ENCODE results near the gene PACRG.
A peak's percentile ranks its signal among the peaks of the same experiment; 100 is the strongest.

Gene PACRG

DNA sequence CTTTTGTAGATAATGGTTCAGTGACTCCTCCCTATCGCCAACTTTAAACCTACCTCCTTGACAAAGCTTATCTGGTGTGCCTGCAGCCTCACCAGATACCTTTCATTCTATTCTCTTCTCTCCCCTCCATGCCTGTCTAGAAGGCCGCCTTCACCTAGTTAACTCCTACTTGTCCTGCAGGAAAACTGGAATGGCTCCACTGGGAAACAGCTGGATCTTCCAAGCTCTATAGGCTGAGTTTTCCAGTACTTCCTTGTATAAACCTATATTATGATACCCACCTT is 6.4 kb upstream of the PACRG start:
- Histone ChIP-seq H3K4me1 (ENCODE audit: control insufficient read depth in 1 of 2, insufficient read depth in 2 of 2, low read length in 2 of 2) (peaks cover 16 to 27% of the 10 kb centered on the region in 2 donors), H3K9me3 (ENCODE audit: control insufficient read depth in 1 of 2, low read length in 2 of 2) (peaks cover 0 to 5% of the 10 kb centered on the region in 2 donors), H3K36me3 (ENCODE audit: control insufficient read depth in 1 of 2, insufficient read depth in 2 of 2, low read length in 2 of 2) (peaks cover 0 to 3% of the 10 kb centered on the region in 2 donors), H3K27me3 (ENCODE audit: control insufficient read depth in 1 of 2, insufficient read depth in 2 of 2, low read length in 2 of 2) (no peaks in the 10 kb centered on the region), H3K4me3 (ENCODE audit: low read depth in 1 of 2, low read length in 2 of 2) (no peak overlapping the region), H3K27ac (ENCODE audit: low read depth, low read length) (no peak overlapping the region), H3K9ac (ENCODE audit: low read depth in 1 of 2, low read length in 2 of 2) (no peak overlapping the region)

DNA sequence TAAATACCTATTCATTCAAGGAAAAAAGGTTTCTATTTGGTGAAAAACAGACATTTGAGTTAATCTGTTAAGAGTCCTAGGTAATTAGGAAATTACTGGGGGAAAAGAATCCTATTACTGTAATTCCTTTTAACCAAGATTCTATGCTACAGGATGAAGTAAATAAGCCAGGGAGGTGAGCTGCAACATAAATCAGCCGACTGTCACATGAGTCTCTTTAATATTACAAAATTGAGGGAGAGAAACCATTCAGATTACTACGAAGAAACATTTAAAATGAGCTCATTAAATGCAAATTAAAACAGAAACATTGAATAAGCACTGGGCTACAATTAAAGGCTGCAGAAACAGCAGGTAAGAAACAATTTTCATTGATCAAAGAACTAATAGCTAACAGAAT is 5.5 kb upstream of the PACRG start:
- Histone ChIP-seq H3K9ac (ENCODE audit: low read depth in 1 of 2, low read length in 2 of 2) (no peak overlapping the region), H3K36me3 (ENCODE audit: control insufficient read depth in 1 of 2, insufficient read depth in 2 of 2, low read length in 2 of 2) (no peaks in the 10 kb centered on the region), H3K27me3 (ENCODE audit: control insufficient read depth in 1 of 2, insufficient read depth in 2 of 2, low read length in 2 of 2) (no peaks in the 10 kb centered on the region), H3K27ac (ENCODE audit: low read depth, low read length) (no peak overlapping the region), H3K9me3 (ENCODE audit: control insufficient read depth in 1 of 2, low read length in 2 of 2) (no peaks in the 10 kb centered on the region), H3K4me3 (ENCODE audit: low read depth in 1 of 2, low read length in 2 of 2) (no peak overlapping the region), H3K4me1 (ENCODE audit: control insufficient read depth in 1 of 2, insufficient read depth in 2 of 2, low read length in 2 of 2) (peaks cover 16 to 31% of the 10 kb centered on the region in 2 donors)

DNA sequence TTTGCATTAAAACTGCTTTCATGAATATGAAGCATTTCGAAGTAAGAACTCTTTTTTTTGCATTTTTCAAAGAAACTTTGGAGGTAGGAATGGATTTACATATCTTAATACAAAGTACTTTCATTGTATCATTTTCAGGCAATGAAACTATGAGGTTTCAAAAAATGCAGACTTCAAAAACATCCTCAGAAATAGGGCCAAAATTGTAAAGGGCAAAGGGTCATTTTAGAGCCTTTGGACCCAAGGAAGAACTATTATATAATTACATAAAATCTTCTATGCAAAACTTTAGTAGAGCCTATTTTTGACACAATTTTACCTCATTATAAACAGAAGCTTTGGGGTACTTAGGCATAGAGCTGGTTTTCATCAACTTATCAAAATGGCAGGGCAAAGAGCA is 5.1 kb upstream of the PACRG start:
- no peak overlapping the region for H3K4me3 ChIP-seq (ENCODE audit: low read depth in 1 of 2, low read length in 2 of 2)
- H3K9me3 ChIP-seq (ENCODE audit: control insufficient read depth in 1 of 2, low read length in 2 of 2), result no peaks in the 10 kb centered on the region
- H3K27me3 ChIP-seq (ENCODE audit: control insufficient read depth in 1 of 2, insufficient read depth in 2 of 2, low read length in 2 of 2), result no peaks in the 10 kb centered on the region
- H3K9ac ChIP-seq (ENCODE audit: low read depth in 1 of 2, low read length in 2 of 2), result no peak overlapping the region
- H3K4me1 ChIP-seq (ENCODE audit: control insufficient read depth in 1 of 2, insufficient read depth in 2 of 2, low read length in 2 of 2), result peaks cover 16 to 31% of the 10 kb centered on the region in 2 donors
- H3K27ac ChIP-seq (ENCODE audit: low read depth, low read length), result no peak overlapping the region
- H3K36me3 ChIP-seq (ENCODE audit: control insufficient read depth in 1 of 2, insufficient read depth in 2 of 2, low read length in 2 of 2), result no peaks in the 10 kb centered on the region

DNA sequence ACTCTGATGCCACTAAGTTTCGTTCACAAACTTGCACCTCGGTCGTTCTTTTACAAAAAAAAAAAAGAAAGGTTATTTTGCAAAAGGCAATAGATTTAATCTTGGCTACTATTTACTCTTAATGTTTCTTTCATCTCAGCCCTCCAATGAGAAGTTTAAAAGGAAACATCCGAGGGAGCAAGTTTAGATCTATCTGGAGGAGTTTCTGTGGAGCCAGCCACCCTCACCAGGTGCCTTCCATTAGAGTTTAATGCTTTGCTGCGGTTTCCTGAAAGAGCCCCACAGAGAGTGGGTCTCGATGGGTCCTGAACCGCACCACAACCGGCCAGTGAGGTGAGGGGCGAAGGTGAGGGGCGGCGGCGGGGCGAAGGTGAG is 840 bp upstream of the PACRG start:
- H3K9ac ChIP-seq (ENCODE audit: low read depth in 1 of 2, low read length in 2 of 2), result peak overlapping the region; percentile 77 to 80
- no peaks in the 10 kb centered on the region for H3K9me3 ChIP-seq (ENCODE audit: control insufficient read depth in 1 of 2, low read length in 2 of 2)
- H3K36me3 ChIP-seq (ENCODE audit: control insufficient read depth in 1 of 2, insufficient read depth in 2 of 2, low read length in 2 of 2), result no peaks in the 10 kb centered on the region

DNA sequence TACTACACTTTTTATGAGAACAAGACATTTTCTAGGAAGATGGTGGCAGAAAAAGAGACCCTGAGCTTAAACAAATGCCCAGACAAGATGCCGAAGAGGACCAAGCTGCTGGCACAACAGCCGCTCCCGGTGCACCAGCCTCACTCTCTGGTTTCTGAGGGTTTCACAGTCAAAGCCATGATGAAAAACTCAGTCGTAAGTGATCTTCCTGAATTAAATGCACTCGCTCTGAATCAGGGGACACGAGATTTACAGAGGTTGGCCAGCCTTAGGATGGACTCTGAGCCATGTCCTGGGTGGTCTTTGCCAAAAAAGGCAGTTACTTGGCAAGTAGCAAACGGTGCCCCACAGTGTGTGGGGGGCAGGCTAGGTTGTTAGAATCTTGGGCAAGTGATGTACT is 423 bp downstream of the PACRG start:
- Histone ChIP-seq H3K36me3 (ENCODE audit: control insufficient read depth in 1 of 2, insufficient read depth in 2 of 2, low read length in 2 of 2) (no peaks in the 10 kb centered on the region), H3K9ac (ENCODE audit: low read depth in 1 of 2, low read length in 2 of 2) (peak overlapping the region in 1 of 2 donors; percentile 4), H3K4me1 (ENCODE audit: control insufficient read depth in 1 of 2, insufficient read depth in 2 of 2, low read length in 2 of 2) (peaks cover 22 to 30% of the 10 kb centered on the region in 2 donors), H3K4me3 (ENCODE audit: low read depth in 1 of 2, low read length in 2 of 2) (peak overlapping the region; percentile 36 to 62), H3K9me3 (ENCODE audit: control insufficient read depth in 1 of 2, low read length in 2 of 2) (no peaks in the 10 kb centered on the region), H3K27me3 (ENCODE audit: control insufficient read depth in 1 of 2, insufficient read depth in 2 of 2, low read length in 2 of 2) (no peaks in the 10 kb centered on the region), H3K27ac (ENCODE audit: low read depth, low read length) (peak overlapping the region; percentile 6)

More for the DNA sequence above, 840 bp upstream of the PACRG start:
- no peaks in the 10 kb centered on the region for H3K27me3 ChIP-seq (ENCODE audit: control insufficient read depth in 1 of 2, insufficient read depth in 2 of 2, low read length in 2 of 2)
- peak overlapping the region; percentile 86 for H3K27ac ChIP-seq (ENCODE audit: low read depth, low read length)
- peaks cover 22 to 36% of the 10 kb centered on the region in 2 donors for H3K4me1 ChIP-seq (ENCODE audit: control insufficient read depth in 1 of 2, insufficient read depth in 2 of 2, low read length in 2 of 2)
- H3K4me3 ChIP-seq (ENCODE audit: low read depth in 1 of 2, low read length in 2 of 2), result peak overlapping the region; percentile 62 to 73

DNA sequence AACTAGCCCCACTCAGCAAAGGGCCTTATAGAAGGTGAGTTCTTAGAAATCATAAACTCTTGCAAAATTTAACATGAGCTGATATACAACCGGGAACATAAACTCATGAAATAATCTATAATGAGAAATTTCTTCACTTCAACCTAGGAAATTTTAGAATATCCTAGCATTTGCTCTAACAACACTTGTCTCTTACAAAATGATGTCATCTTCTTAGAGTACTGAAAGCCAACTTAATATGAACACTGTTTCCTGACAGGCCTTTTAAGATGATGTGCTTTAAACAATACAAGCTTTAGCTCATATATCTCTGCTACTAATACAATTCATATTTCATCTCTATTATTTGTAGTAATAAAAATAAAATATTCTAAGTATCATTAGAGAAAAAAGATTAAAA is 932 bp downstream of the PACRG start:
- H3K4me3 ChIP-seq (ENCODE audit: low read depth in 1 of 2, low read length in 2 of 2), result no peak overlapping the region
- no peaks in the 10 kb centered on the region for H3K36me3 ChIP-seq (ENCODE audit: control insufficient read depth in 1 of 2, insufficient read depth in 2 of 2, low read length in 2 of 2)
- no peak overlapping the region for H3K9ac ChIP-seq (ENCODE audit: low read depth in 1 of 2, low read length in 2 of 2)
- no peak overlapping the region for H3K27ac ChIP-seq (ENCODE audit: low read depth, low read length)
- H3K27me3 ChIP-seq (ENCODE audit: control insufficient read depth in 1 of 2, insufficient read depth in 2 of 2, low read length in 2 of 2), result no peaks in the 10 kb centered on the region
- peaks cover 22 to 30% of the 10 kb centered on the region in 2 donors for H3K4me1 ChIP-seq (ENCODE audit: control insufficient read depth in 1 of 2, insufficient read depth in 2 of 2, low read length in 2 of 2)
- H3K9me3 ChIP-seq (ENCODE audit: control insufficient read depth in 1 of 2, low read length in 2 of 2), result no peaks in the 10 kb centered on the region

DNA sequence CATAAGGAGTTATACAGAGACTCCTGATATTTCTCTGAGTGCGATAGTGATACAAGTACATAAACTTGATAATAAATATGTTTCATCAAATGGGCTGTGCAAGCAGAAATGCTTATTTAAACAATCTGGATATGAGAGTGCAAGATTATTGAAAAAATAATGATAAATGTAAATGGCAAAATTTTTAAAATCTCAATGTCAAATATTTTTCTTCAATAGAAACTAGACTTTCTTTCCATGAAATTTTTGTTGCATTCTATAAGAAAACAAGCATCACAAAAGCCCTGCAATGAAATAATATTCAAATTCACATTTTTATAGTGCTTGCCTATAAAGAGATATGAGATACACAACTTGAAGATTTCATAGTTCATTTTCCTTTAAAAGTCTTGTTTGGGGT is 2.7 kb downstream of the PACRG start:
- Histone ChIP-seq H3K36me3 (ENCODE audit: control insufficient read depth in 1 of 2, insufficient read depth in 2 of 2, low read length in 2 of 2) (no peaks in the 10 kb centered on the region), H3K9ac (ENCODE audit: low read depth in 1 of 2, low read length in 2 of 2) (no peak overlapping the region), H3K27ac (ENCODE audit: low read depth, low read length) (no peak overlapping the region), H3K9me3 (ENCODE audit: control insufficient read depth in 1 of 2, low read length in 2 of 2) (no peaks in the 10 kb centered on the region), H3K4me1 (ENCODE audit: control insufficient read depth in 1 of 2, insufficient read depth in 2 of 2, low read length in 2 of 2) (peaks cover 9 to 17% of the 10 kb centered on the region in 2 donors), H3K27me3 (ENCODE audit: control insufficient read depth in 1 of 2, insufficient read depth in 2 of 2, low read length in 2 of 2) (no peaks in the 10 kb centered on the region), H3K4me3 (ENCODE audit: low read depth in 1 of 2, low read length in 2 of 2) (no peak overlapping the region)

DNA sequence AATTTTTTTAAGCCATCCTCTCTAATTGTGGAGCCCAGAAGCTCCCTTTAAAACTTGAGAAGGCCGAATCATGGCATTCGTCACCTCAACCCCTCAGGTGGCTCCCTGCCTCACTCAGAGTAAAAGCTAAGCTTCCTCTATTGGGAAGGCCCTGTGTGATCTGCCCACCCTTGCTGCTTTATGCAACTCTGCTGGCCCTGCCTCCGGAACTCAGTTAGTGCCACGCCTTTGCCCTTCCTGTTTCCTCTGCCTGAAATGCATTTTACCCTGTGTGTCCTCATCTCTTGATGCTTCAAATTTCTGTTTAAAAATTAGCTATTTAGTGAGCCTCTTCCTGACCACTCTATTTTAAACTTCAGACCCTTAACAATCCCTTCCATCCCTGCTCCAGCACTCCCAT is 5.7 kb downstream of the PACRG start:
- H3K27ac ChIP-seq (ENCODE audit: low read depth, low read length), result no peak overlapping the region

DNA sequence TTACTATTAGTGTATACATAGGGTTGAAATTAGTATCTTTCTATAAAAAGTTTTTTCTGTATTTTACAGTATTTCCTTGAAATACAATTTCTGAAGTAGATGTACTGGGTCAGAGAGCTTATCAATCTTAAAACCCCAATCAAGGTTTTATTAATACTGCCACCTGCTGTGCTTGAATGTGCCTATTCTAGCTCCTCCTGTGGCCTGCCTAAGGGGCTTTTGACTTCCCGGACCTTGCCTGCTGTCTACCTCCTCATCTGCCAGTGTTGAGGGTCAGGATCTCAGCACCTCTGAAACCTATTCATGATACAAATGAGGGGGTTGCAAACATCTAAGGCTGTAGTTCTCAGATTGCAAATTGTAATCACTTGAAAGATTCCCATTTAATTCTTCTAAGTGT is 9.2 kb downstream of the PACRG start:
- Histone ChIP-seq H3K4me1 (ENCODE audit: control insufficient read depth in 1 of 2, insufficient read depth in 2 of 2, low read length in 2 of 2) (no peaks in the 10 kb centered on the region), H3K4me3 (ENCODE audit: low read depth in 1 of 2, low read length in 2 of 2) (no peak overlapping the region), H3K27me3 (ENCODE audit: control insufficient read depth in 1 of 2, insufficient read depth in 2 of 2, low read length in 2 of 2) (no peaks in the 10 kb centered on the region), H3K9ac (ENCODE audit: low read depth in 1 of 2, low read length in 2 of 2) (no peak overlapping the region), H3K9me3 (ENCODE audit: control insufficient read depth in 1 of 2, low read length in 2 of 2) (no peaks in the 10 kb centered on the region), H3K27ac (ENCODE audit: low read depth, low read length) (no peak overlapping the region), H3K36me3 (ENCODE audit: control insufficient read depth in 1 of 2, insufficient read depth in 2 of 2, low read length in 2 of 2) (no peaks in the 10 kb centered on the region)

More for the DNA sequence above, 5.7 kb downstream of the PACRG start:
- H3K9me3 ChIP-seq (ENCODE audit: control insufficient read depth in 1 of 2, low read length in 2 of 2), result no peaks in the 10 kb centered on the region
- H3K9ac ChIP-seq (ENCODE audit: low read depth in 1 of 2, low read length in 2 of 2), result no peak overlapping the region
- no peak overlapping the region for H3K4me3 ChIP-seq (ENCODE audit: low read depth in 1 of 2, low read length in 2 of 2)
- no peaks in the 10 kb centered on the region for H3K4me1 ChIP-seq (ENCODE audit: control insufficient read depth in 1 of 2, insufficient read depth in 2 of 2, low read length in 2 of 2)
- no peaks in the 10 kb centered on the region for H3K36me3 ChIP-seq (ENCODE audit: control insufficient read depth in 1 of 2, insufficient read depth in 2 of 2, low read length in 2 of 2)
- no peaks in the 10 kb centered on the region for H3K27me3 ChIP-seq (ENCODE audit: control insufficient read depth in 1 of 2, insufficient read depth in 2 of 2, low read length in 2 of 2)

DNA sequence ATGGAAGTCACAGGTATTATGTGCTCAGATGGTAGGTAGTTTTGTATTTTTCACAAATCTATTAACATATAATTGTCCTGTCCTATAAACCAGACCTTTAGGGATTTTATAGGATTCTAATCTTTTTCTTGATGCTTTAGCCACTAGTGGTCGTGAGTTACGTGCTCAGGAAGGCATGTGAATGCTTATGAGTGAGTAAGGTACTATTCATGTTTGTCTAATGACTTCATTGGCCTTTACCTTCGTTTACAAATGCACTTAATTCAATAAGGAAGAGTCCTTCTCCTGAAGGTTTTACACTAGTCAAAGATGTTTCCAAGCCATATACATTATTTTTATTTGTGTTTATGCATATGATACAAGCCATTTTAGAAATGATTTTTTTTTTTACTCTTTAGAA is 23.0 kb downstream of the PACRG start:
- H3K27ac ChIP-seq (ENCODE audit: low read depth, low read length), result no peak overlapping the region
- no peak overlapping the region for H3K4me3 ChIP-seq (ENCODE audit: low read depth in 1 of 2, low read length in 2 of 2)
- H3K4me1 ChIP-seq (ENCODE audit: control insufficient read depth in 1 of 2, insufficient read depth in 2 of 2, low read length in 2 of 2), result no peaks in the 10 kb centered on the region
- no peak overlapping the region for H3K9ac ChIP-seq (ENCODE audit: low read depth in 1 of 2, low read length in 2 of 2)
- H3K9me3 ChIP-seq (ENCODE audit: control insufficient read depth in 1 of 2, low read length in 2 of 2), result no peaks in the 10 kb centered on the region
- no peaks in the 10 kb centered on the region for H3K27me3 ChIP-seq (ENCODE audit: control insufficient read depth in 1 of 2, insufficient read depth in 2 of 2, low read length in 2 of 2)
- H3K36me3 ChIP-seq (ENCODE audit: control insufficient read depth in 1 of 2, insufficient read depth in 2 of 2, low read length in 2 of 2), result no peaks in the 10 kb centered on the region

DNA sequence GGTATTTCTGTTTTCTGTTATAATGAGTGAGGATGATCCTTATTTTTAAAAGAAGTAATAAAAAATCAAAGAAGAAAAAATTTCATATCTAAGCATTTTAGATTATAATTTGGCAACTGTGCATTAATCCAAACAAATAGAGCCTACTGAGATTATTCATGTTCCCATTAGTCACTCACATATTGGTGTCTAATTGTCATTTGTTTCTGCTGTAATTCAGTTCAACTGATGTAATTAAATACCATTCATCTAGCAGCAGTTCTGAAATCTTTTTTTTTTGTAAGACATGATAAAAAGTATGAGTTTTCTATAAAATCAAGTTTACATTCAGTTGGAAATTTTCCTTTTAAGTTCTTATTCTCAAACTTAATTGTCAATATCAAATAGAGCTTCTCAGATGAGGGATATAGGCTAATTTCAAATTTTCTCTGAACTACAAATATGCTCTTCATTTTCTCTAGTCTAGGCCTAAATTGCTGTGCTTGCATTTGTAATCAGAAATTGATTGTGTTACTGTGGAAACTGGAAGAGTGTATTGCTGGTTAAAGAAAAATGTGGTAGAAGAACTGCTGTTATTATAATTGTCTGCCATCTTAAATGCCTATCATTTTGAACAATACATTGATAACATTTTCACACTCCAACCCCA is 23.6 kb downstream of the PACRG start:
- Histone ChIP-seq H3K27me3 (ENCODE audit: control insufficient read depth in 1 of 2, insufficient read depth in 2 of 2, low read length in 2 of 2) (no peaks in the 10 kb centered on the region), H3K27ac (ENCODE audit: low read depth, low read length) (no peak overlapping the region), H3K4me1 (ENCODE audit: control insufficient read depth in 1 of 2, insufficient read depth in 2 of 2, low read length in 2 of 2) (no peaks in the 10 kb centered on the region), H3K9me3 (ENCODE audit: control insufficient read depth in 1 of 2, low read length in 2 of 2) (no peaks in the 10 kb centered on the region), H3K36me3 (ENCODE audit: control insufficient read depth in 1 of 2, insufficient read depth in 2 of 2, low read length in 2 of 2) (no peaks in the 10 kb centered on the region), H3K4me3 (ENCODE audit: low read depth in 1 of 2, low read length in 2 of 2) (no peak overlapping the region), H3K9ac (ENCODE audit: low read depth in 1 of 2, low read length in 2 of 2) (no peak overlapping the region)
